ENCODE results near the gene FERMT2.

DNA sequence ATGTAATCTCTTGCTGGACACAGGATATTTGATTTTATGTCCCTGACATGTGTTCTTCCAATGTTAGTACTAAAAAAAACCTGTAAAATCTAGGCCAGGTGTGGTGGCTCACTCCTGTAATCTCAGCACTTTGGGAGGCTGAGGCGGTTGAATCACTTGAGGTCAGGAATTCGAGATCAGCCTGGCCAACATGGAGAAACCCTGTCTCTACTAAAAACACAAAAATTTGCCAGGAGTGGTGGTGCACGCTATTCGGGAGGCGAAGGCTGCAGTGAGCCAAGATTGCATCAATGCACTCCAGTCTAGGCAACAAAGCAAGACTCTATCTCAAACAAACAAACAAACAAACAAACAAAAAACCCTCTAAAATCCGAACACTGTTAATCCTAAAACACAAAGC lies 68.0 kb downstream of the FERMT2 start:
- TF ChIP-seq, protein P1, sequence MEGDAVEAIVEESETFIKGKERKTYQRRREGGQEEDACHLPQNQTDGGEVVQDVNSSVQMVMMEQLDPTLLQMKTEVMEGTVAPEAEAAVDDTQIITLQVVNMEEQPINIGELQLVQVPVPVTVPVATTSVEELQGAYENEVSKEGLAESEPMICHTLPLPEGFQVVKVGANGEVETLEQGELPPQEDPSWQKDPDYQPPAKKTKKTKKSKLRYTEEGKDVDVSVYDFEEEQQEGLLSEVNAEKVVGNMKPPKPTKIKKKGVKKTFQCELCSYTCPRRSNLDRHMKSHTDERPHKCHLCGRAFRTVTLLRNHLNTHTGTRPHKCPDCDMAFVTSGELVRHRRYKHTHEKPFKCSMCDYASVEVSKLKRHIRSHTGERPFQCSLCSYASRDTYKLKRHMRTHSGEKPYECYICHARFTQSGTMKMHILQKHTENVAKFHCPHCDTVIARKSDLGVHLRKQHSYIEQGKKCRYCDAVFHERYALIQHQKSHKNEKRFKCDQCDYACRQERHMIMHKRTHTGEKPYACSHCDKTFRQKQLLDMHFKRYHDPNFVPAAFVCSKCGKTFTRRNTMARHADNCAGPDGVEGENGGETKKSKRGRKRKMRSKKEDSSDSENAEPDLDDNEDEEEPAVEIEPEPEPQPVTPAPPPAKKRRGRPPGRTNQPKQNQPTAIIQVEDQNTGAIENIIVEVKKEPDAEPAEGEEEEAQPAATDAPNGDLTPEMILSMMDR (IDR thresholded peaks at IDR 0.05): no peak
- TF ChIP-seq EZH2 (IDR thresholded peaks at IDR 0.05): no peak
- no peak for TF ChIP-seq EZH2phosphoT487 (IDR thresholded peaks at IDR 0.05)

All from neural progenitor cell (in vitro differentiated cells).